22Rv1 (cell line): ENCODE data around the gene KIF18A.

Experiments
- H3K27ac ChIP-seq: fragments of 450-650 bp; 2 replicates; pipeline ENCODE4 v1.5.1; 2017
- ZFX ChIP-seq: fragments of 450-650 bp; IDR thresholded peaks from 2 replicates; pipeline ENCODE4 v1.6.1; 2017; ENCODE audit warnings: antibody characterized with exemption, borderline replicate concordance
- TF ChIP-seq, protein P1 (sequence below): fragments of 450-650 bp; IDR thresholded peaks from 2 replicates; pipeline ENCODE4 v1.5.1; 2017; ENCODE audit warnings: mild to moderate bottlenecking

The KIF18A gene

DNA sequence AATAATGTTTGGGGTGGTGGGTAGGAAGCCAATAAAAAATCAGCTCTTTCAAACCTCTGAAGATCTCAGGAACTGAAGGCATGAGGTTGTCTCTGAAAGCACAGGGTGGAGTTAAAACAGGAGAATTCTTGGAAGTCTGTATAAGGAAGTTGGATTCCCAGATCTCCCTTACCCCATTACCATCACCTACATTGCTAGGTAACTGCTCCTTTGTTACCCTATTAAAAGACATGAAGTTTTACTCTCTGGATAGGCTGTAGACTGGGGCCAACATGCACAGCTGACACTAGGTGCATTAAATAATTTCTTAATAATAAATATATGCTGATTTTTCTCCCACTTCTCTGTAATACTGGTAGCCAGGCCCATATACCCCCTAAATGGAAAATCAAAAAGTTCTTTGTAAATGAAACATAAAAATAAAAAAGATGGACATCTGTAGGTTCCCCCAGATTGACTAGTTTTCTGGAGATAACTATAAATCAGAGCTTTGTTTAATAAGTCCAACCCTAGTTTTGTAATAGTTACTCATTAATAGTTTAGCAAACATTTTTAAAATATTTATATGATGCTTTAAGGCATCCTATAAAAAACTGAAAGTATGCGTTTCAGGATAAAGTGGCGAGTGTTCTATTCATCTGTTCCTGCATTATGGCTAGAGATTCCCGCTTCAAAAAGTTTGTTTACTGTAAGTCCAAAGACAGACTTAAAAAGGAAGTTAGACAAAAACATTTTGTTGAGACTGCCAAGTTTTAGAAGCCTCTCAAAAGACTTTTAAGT, 63.8 kb downstream of the KIF18A start:
- TF ChIP-seq ZFX = no peak
- TF ChIP-seq, protein P1, sequence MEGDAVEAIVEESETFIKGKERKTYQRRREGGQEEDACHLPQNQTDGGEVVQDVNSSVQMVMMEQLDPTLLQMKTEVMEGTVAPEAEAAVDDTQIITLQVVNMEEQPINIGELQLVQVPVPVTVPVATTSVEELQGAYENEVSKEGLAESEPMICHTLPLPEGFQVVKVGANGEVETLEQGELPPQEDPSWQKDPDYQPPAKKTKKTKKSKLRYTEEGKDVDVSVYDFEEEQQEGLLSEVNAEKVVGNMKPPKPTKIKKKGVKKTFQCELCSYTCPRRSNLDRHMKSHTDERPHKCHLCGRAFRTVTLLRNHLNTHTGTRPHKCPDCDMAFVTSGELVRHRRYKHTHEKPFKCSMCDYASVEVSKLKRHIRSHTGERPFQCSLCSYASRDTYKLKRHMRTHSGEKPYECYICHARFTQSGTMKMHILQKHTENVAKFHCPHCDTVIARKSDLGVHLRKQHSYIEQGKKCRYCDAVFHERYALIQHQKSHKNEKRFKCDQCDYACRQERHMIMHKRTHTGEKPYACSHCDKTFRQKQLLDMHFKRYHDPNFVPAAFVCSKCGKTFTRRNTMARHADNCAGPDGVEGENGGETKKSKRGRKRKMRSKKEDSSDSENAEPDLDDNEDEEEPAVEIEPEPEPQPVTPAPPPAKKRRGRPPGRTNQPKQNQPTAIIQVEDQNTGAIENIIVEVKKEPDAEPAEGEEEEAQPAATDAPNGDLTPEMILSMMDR = no peak
- peak overlapping the region; percentile 45 for H3K27ac ChIP-seq

GRCh38 chr11:28040384-28040783, 67.6 kb downstream of the KIF18A start:
- no peak overlapping the region for H3K27ac ChIP-seq
- TF ChIP-seq, protein P1 = no peak
- TF ChIP-seq ZFX = no peak

GRCh38 chr11:28038775-28039174, 69.2 kb downstream of the KIF18A start:
- no peak overlapping the region for H3K27ac ChIP-seq
- TF ChIP-seq, protein P1 = no peak
- TF ChIP-seq ZFX = no peak

DNA sequence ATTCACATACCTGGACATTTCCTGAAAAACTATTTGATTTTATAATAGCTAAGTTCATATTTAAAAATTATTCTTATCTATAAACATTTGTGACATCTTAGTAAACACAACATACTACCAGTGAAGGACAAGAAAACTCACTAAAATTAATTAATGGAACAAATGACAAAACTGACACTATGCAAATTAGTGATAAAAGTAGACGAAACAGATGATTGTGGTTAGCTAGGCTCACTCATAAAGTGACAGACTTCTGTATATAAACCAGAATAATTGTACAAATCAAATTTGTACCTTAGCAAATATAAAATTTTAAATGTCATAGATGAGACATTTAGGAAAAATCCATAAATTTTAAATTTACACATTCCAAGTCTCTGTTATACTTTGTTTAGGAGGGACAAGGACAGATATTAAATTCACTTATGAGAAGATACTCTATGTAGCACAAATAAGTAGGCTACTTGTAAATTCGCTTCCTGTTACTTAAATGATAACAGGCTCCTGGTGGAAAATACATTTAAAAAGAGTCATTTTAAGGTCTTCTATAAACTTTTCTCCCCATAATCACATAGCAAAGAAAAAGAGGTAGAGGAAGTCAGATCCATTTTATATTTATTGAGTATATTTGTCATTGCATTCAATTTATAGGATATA, 81.2 kb downstream of the KIF18A start:
- TF ChIP-seq, protein P1 = no peak
- no peak for TF ChIP-seq ZFX
- H3K27ac ChIP-seq = no peak overlapping the region

DNA sequence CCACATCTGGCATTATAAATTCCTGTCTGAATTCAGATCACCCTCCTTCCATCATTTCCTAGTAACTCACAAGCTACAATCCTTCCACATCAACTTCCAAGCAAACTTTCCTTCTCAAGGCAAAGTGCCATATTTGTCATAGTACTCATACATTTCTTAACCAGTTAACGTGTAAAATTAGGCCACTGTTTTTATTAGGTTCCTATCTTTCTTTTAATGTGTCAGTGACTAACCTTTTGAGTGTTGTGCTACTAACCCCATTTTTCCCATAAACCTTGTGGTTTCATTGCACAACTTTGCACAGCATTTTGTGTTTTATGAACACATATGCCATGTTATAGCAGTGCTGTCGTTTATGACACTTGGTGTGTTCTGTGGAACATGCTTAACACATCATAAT, 90.1 kb downstream of the KIF18A start:
- TF ChIP-seq, protein P1 = no peak
- no peak for TF ChIP-seq ZFX
- H3K27ac ChIP-seq = no peak overlapping the region

- no peak for TF ChIP-seq ZFX
- TF ChIP-seq, protein P1 = no peak
- no peak overlapping the region for H3K27ac ChIP-seq
These were observed 96.1 kb downstream of the KIF18A start for GRCh38 chr11:28011813-28012212.

DNA sequence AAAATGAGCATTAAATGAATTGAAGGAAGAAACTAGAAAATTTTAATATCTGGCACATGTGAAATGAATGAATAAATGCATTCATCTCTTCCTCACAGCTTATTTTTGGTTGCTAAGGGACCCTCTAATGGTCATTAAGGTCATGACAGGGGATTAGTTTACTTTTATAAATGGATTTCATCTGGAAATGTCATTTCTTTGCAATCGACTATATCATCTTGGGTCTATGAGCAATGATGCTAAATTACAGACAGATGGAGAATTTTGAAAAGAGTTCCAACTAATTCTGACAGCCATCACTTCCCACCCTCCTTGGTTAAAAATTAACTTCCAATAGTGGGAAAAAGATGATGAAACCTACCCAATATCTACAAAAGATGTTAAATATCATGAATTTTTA, 98.0 kb downstream of the KIF18A start:
- H3K27ac ChIP-seq = no peak overlapping the region
- TF ChIP-seq, protein P1 = no peak
- TF ChIP-seq ZFX = no peak
